NCI-H69 (cell line): ENCODE results near the gene TAF10.

Experiments used
- DNase-seq: peaks from one replicate; lab custom pipeline; 2025; lab: John Stamatoyannopoulos, UW

The TAF10 gene

DNA sequence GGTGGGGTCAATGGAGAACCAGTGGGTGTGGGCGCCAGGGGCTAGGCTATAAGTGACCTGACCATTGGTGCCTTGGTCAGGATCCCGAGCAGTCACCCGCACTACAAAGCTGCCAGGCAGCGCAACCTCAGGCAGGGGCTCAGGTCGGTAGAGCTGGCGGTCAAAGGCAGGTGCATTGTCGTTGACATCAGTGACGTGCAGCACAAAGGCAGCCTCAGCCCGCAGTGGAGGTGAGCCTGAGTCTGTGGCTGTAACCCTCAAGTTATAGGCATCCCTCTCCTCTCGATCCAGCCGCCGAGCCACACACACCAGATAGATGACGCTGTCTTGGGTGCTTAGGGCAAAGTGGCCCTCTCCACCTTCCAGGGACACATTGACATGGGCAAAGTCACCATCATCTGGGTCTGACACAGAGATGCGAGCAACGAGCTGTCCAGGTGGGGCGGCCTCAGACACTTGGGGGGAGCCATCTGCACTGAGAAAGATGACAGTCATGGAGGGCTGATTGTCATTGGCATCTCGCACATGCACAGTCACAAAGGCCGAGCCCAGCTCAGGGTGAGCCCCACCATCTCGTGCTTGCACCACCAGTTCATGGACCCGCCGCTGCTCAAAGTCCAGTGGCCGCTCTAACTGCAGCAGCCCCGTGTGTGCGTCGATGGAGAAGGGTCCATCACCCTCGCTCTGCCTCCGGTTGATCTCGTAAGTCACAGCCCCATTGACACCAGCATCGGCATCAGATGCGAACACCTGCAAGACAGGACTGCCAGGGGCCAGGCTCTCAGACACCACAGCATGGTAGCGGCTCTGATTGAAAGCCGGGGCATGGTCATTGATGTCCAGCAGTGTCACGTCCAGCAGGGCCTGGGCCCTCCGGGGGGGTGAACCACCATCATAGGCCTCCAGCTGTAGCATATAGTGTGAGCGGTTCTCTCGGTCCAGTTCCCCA, 28.3 kb upstream of the TAF10 start:
- no peak for DNase-seq

DNA sequence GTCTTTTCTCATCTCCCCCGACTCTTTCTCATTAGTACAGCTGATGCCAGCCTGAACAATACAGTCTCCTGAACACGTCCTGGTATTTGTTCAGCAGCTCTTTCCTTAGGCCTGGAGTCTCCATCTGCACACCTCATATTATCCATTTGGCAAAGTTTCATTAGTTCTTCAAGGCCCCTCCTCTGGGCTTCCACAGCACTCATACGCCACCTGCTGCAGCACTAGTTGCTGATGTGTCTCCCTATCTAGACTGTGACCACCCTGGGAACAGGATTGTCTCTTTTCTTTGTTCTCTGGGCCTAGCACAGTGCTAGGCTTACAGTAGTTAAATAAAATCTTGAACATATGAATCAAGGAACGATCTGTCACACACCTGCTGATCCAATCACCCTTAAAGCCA, 26.4 kb upstream of the TAF10 start:
- DNase-seq: peak; percentile 59

DNA sequence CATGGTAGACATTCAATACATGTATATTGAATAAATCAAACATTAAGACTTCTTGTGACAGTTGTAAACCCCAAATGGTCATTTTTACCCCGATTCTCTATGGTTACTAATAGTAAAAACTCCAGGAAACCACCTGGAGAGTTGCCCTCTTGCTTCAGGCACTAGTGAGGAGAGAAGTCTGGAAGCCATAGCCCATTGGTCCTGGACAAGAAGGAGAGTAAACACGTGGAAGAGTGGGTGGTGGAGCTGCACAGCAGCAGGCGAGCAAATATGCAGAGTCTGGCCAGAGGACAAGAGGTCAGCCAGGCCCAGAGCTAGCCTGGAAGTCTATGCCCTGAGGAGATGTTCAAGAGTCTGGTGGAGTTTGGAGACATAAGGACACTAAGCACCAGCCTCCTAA, 25.9 kb upstream of the TAF10 start:
- DNase-seq: peak; percentile 51

DNA sequence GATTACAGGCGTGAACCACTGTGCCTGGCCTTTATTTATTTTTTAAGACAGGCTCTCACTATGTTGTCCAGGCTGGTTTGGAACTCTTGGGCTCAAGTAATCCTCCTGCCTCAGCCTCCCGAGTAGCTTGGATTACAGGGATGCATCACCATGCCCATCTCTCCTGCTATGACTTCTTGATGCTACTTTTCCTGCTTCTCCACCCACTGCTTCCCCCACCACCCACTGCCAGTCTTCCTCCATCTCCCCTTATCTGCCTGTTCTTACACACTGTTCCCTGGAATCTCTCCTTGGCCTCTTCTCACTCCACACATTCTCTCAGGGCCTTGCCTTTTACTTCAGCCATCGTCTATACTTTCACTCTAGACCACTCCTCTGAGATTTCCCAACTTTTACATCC, 24.5 kb upstream of the TAF10 start:
- no peak for DNase-seq

DNA sequence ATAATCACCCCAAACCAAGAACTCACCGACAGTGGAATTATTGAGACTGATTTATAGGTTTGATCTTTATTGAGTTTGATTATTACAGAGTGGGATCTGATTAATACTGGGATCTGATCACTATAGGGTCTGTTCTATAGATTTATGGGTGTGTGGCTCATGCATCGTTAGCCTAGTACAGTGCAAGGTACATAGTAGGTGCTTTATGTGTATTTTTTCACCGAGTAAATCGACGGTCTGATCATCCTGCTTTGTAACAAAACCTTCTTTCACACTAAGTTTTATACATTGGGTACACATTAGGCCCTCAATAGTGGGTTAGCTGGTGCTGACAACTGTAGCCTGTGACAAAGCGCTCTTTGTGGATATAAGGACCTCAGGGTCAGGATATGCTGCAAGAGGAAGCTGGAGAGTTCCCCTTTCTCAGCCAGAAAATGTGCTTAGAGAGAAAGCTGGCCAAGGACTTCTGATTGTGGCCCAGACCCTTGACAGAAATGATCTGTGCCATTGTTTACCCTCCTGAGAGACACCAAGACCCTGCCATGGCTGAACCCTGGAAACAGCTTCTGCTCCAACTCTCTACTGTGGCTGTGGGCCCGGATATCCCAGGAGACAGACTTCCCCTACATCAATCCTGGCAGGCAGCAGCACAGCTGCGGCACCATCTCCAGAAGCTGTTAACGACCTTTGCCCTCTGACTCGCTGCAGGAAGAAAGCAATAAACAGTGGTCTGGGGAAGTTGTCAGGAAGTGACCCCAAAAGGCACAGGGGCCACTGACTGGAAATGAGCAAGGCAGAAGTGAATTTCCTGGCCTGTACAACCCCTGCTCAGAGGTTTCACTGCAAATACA, 23.3 kb upstream of the TAF10 start:
- DNase-seq: peak; percentile 64

DNA sequence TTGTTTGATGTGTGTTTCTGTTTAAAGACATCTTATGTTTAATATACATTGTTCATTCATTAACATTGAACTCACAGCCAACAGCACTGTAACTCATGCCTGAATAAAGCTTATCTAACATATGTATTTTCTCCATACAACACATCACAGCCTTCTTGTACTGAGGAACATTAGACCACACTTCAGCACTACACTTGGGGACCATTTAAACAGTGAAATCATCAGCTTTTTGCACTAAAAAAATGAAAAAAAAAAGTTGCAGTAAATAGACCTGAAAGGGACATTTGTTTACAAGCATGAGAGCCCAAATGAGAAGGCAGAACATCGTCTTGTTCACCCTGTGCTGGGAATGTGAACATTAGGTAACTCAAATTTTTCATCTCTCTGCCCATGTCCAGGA, 22.5 kb upstream of the TAF10 start:
- DNase-seq: no peak

DNA sequence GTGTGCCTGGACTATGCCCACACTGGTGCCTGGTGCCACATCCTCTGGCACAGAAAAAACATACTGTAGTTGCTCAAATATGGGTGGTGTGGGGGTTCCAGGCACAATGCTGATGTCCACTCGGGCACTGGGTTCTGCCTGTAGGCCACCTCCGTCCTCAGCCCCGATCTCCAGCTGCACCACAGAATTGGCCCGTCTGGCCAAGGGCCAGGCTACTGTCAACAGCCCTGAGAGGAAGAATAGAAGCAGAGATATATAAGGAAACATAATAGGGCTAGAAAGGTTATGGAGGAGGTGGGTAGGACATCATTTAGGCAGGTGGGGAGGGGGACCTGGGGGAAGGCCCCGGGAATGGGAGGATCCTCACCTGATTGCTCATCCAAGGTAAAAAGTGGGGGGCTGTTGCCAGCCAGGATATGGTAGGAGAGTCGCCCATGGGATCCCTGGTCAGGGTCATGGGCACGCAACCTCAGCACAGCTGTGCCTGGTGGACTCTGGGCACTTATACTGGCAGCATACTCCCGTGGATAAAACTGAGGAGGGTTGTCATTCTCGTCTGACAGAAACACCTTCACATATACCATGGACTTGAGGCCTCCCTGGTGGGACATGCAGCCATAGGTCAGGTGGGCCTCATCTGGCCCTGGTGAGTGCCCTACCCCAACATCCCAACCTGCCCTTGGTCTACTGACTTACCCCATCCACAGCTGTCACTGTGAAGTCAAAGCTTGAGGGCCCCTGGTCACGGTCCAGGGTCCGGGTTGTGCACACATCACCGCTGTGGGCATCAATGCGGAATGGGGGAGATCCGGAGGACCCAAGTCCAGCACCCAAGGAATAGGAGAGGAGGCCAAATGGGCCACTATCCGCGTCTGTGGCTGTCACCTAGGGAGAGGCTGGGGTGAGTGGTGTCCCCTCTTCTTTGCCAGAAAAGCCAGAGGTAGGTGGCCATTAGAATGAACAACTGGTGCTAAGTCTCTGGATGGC, 21.7 kb upstream of the TAF10 start:
- no peak for DNase-seq

DNA sequence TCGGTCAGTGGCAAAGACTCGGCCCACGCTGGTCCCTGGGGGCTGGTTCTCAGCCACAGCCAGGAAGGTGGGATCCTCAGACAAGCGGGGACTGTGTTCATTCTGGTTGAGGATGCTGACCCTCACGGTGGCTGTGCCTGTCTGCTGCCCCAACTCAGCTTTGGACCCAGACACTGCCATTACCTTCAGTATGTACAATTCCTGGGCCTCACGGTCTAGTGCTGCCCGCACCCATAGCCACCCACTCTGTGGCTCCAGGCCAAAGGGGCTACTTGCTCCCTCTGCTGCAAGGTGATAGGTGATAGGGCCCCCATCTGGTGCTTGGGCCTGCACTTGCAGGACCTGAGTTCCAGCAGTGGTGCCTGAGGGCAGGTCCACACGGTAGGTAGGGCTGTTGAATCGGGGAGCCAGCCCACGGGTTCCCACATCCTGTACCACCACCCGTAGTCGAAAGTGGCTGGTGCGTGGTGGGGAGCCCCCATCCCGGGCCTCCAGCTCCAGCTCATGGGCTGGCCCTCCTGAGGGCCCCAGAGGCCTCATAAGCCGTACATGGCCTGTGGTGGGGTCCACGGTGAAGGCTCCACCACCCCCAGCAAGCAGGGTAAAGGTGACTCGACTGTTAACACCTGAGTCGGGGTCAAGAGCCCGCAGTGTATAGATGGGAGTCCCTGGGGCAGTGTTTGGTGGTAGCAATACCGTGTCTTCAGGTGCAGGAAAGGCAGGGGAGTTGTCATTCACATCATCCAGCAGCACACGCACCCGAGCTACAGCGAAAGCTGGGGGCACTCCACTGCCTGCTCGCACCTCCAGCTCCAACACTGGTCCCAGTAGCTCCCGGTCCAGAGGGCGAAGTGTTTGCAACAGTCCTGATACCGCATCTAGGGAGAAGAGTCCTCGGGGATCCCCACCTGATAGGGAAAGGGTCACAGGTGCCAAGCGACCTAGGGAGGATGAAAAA, 20.4 kb upstream of the TAF10 start:
- DNase-seq: no peak

DNA sequence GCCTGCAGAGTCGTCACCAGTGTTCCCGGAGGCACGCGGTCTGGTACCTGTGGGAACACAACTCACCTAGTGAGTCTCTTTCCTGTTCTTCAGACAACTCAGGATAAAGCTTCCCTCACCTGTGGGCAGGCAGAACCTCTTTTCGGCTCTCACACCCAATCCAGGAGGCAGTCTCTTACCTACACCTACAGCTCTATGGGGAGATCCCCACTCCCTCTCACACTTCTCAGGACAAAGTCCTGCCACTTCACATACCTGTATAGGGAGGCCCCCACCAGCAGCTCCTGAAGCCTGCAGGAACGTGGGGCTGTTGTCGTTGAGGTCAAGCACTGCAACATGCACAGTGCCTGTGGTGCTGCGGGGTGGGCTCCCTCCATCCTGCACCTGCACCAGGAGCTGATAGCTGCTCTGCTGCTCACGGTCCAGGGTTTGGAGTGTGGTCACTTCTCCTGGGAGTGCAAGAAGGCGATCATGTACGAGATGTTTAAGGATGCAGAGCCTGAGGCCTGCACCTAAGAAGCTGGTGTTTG, 19.4 kb upstream of the TAF10 start:
- DNase-seq: no peak

DNA sequence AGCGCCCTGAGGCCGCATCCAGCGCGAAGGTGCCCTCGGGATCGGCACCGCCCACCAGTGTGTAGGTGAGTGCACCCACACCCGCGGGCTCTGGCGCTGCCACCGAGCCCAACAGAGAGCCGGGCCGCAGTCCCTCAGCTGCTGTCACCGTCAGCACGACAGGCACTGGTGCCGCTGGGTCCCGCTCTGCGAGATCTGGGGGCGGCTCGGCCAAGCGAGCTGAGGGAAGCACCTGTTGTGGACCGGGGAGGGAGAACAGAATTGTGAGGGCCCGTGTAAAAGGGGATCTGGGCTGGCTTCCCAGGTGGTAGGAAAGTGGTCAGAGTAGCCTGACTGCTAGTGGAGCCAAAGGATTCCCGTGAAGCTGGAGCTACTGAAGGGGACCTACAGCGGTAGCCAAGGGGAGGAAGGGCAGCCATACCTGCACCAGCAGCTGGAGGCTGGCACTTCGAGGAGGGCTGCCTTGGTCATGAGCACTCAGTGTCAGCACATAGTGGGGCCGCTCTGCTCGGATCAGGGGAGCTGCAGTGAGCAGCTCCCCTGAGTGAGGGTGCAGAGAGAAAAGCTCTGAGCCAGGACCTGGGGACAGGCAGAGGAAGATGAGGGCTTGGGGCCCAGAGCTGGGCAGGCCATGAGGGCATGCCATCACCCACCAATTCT, 18.7 kb upstream of the TAF10 start:
- no peak for DNase-seq

DNA sequence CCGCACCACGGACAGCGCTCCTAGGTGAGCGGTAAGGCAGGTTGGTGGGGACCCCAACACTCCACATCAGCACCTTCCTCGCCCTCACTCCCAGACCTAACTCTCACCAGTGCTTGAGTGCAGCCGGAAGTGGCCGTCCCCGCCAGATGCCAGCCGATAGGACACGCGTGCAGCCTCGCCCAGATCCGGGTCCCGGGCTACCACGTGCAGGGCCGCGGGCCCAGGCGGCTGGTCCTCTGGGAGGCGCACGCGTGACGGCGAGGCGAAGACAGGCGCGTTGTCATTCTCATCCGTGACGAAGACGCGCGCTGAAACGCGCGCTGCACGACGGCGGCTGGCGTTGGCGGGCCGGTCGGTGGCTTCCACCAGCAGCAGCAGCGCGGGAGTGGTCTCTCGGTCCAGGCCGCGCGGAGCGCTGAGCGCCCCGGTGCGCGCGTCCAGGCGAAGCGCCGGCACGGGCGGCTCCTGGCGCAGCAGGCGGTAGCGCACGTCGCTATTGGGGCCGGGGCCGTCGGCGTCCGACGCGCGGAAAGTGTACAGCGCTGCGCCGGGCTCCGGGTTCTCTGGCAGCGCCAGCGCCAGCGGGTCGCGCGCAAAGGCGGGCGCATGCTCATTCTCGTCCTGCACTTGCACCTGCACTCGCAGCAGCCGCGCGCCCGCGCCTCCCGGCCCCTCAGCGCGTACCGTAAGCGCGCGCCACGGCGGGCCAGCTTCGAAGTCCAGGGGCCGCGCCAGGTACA, 18.0 kb upstream of the TAF10 start:
- no peak for DNase-seq

DNA sequence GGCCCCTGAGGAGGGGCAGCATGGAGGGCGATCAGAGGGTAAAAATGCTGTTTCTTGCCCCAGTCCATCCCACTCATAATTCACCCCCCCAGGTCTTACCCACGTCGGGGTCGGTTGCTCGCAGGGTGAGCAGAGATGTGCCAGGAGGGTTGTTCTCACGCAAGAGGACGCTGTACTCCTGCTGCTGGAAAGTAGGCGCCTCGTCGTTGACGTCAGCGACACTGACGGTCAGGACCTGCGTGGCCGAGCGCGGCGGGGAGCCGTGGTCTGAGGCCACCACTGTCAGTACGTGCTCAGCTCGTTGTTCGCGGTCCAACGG, 17.5 kb upstream of the TAF10 start:
- no peak for DNase-seq

DNA sequence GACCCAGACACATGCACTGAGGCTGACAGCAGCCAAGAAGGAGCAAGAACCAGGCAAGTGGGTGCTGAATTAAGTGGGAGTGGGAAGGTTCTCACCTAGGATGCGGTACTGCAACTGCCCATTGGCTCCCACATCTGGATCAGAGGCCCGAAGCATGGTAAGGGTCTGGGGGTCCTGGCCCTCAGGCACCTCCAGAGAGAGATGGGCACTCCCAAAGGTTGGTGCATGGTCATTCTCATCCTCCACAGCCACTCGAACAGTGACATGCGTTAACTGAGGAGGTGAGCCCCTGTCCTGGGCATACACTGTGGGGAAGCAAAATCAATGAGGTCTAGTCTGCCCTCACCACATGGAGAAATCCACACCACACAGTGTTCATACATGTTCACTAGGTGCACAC, 16.5 kb upstream of the TAF10 start:
- DNase-seq: no peak

DNA sequence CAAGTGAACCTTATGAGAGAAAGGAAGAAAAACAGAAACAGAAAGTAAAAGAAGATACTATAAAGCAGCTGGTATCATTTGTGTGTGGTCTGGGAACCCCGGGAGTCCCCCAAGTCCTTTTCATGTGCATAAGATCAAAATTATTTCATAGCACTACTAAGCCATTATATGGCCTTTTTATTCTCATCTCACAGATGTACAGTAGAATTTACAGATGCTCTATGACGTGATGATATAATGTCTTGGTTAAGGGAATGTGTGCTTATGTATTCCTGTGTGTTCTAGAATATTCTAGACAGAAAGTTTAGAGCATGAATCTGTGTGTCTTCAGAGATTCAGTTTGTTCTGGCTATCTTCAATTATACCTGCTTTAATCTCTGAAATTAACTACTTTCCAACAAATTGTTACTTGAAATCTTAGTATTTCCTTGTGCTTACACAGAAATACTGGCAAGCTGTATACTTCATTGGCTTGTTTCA, 15.8 kb upstream of the TAF10 start:
- no peak for DNase-seq

DNA sequence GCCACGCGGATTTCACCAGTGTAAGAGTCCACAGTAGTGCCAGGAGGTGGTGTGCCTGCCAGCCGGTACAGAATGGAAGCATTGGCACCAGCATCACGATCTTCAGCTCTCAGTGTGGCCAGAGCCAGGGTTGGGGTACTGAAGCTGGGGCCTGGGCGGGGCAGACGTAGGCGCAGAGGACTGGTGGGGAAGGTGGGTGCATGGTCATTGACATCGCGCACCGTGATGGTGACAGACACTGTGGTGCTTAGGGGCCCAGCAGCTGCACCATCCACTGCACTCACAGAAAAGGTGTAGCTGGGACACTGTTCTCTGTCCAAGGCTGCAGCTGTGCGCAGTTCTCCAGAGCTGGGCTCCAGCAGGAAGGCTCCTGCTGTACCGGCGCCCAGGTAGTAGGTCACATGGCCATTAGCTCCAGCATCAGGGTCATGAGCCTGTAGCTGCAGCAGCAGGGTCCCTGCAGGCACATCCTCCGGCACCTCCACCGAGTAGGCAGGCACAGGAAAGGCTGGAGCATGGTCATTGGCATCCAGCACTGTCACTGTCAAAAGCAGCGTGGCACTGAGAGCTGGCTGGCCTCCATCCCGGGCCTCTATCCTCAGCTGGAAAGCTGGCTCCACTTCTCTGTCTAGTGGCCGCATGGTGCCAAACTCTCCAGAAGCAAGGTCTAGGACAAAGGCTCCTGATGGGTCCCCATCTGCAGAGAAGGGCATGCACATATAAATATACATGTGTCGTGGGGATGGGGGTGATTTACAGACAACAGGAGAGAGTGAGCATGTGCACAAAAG, 15.2 kb upstream of the TAF10 start:
- no peak for DNase-seq

DNA sequence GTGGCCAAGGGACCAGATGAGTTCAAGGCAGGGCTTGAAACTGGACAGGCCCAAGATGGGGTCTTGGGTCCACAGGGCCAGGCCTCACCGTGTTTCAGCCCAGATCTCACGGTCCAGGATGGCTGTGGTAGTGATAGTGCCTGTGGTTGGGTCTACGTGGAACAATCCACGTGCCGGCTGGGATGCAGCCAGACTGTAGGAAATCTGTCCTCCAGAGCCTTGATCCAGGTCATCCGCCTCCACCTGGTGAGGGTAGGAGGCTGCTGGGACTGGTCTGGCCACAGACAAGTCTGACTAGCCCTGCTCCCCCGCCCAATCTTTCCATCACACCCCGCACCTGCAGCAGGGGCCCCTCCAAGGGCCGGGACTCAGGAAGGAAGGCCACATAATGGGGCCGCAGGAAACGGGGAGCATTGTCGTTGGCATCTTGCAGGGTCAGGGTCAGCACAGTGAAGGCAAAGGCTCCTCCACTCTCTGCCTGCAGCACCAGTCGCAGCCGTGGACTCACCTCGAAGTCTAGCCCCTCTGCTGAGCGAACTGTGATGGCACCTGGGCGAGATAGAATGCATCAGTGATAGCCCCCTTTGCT, 13.9 kb upstream of the TAF10 start:
- no peak for DNase-seq

DNA sequence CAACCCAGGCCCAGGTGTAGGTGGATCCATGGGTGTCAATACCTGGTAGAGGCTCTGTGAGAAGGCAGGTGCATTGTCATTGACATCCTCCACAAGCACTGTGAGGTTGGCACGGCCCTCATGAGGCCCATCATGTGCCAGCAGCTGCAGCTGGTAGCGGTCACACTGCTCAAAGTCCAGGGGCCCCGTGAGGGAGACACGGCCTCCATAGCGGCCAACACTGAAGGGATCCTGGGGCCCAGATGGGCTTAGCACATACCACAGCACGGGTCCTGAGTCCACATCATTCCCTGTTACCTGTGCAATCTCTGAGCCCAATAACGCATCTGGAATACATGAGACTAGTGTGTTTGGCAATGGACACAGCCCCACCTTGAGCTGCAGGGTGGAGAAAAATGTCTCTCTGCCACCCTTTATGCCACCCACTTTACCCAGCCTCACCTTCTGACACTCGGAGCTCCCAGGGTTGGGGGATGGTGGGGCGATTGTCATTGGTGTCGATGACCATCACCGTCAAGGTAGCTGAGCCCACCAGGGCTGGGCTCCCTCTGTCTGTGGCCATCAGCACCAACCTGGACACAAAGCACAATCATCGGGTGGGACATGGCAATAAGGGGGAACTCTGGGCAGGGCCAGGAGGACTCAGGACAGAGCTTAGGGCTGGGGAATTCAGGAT, 13.3 kb upstream of the TAF10 start:
- no peak for DNase-seq
